HEK293 (cell line): ENCODE results near the gene PLEKHG3.

Source experiments
- GLIS2 ChIP-seq: fragments of 450-650 bp; formaldehyde crosslinking; IDR thresholded peaks from 2 replicates; pipeline ENCODE4 v1.5.1; 2016; ENCODE audit warnings: missing biosample characterization, missing genetic modification characterization
- REST ChIP-seq: fragments of 450-650 bp; formaldehyde crosslinking; IDR thresholded peaks from 2 replicates; pipeline ENCODE4 v1.5.1; 2016; ENCODE audit warnings: missing biosample characterization, missing genetic modification characterization
- SP2 ChIP-seq: fragments of 450-650 bp; formaldehyde crosslinking; IDR thresholded peaks from 2 replicates; pipeline ENCODE4 v1.5.1; 2016; ENCODE audit warnings: missing biosample characterization, missing genetic modification characterization
- ZBTB1 ChIP-seq: fragments of 450-650 bp; formaldehyde crosslinking; IDR thresholded peaks from 2 replicates; pipeline ENCODE4 v1.5.1; 2016; ENCODE audit warnings: missing biosample characterization, missing genetic modification characterization
- ZNF239 ChIP-seq: fragments of 450-650 bp; formaldehyde crosslinking; IDR thresholded peaks from 2 replicates; pipeline ENCODE4 v1.5.1; 2016; ENCODE audit warnings: missing biosample characterization, missing genetic modification characterization
- ZNF350 ChIP-seq: fragments of 450-650 bp; formaldehyde crosslinking; IDR thresholded peaks from 2 replicates; pipeline ENCODE4 v1.5.0; 2017; ENCODE audit warnings: missing biosample characterization, mild to moderate bottlenecking, missing genetic modification characterization
- ZNF391 ChIP-seq: fragments of 450-650 bp; formaldehyde crosslinking; IDR thresholded peaks from 2 replicates; pipeline ENCODE4 v1.5.1; 2016; ENCODE audit warnings: low read depth, missing biosample characterization, missing genetic modification characterization, borderline replicate concordance
- ZNF560 ChIP-seq: fragments of 450-650 bp; formaldehyde crosslinking; IDR thresholded peaks from 2 replicates; pipeline ENCODE4 v1.5.1; 2017; ENCODE audit warnings: missing biosample characterization, missing genetic modification characterization, borderline replicate concordance
- ZNF747 ChIP-seq: fragments of 450-650 bp; formaldehyde crosslinking; IDR thresholded peaks from 2 replicates; pipeline ENCODE4 v1.5.1; 2016; ENCODE audit warnings: missing biosample characterization, missing genetic modification characterization
- TF ChIP-seq, protein P1 (sequence below): fragments of 450-650 bp; formaldehyde crosslinking; IDR thresholded peaks from 2 replicates; pipeline ENCODE4 v1.5.1; 2016; ENCODE audit warnings: missing biosample characterization, missing genetic modification characterization
- TF ChIP-seq, protein P2 (sequence below): fragments of 450-650 bp; formaldehyde crosslinking; IDR thresholded peaks from 2 replicates; pipeline ENCODE4 v1.5.1; 2016; ENCODE audit warnings: missing biosample characterization, missing genetic modification characterization, low read depth

DNA sequence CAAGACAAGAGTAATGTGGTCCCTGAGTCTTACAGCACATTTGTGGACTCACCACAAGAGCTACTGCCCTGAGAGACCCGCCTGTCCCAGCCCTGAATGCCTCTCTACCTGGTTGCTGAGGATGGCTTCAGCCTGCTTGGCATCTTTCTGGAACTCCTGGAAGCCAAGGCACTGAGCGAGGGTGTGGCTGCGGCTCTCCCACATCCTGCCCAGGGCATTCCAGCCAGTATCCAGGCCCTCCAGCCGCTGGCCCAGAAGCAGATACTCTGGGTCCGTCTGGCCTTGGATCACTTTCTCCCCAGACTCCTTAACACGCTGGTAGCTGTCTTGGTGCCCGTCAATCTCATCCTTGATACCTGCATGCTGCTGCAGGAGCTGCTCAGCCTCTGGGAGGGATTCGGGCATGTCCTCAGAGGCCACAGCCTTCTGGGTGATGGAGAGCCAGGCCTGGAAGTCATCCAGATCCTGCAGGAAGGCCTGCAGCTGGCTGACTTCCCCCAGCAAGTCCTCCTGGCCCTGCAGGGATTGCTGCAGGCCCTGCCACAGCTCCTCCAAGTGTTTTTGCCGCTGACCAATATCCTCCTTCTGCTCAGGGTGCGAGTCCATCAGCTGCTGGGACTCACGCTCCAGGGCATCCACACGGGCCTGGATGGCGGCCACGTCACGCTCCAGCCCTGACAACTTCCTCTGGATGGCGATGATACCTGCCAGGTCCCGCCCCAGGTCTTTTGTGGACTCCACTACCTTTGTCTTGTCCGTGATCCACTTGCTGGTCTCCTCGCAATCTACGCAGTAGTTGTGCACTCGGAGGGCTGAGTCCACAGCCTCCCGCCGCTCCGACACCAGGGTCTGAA is 82.3 kb downstream of the PLEKHG3 start:
- TF ChIP-seq, protein P1, sequence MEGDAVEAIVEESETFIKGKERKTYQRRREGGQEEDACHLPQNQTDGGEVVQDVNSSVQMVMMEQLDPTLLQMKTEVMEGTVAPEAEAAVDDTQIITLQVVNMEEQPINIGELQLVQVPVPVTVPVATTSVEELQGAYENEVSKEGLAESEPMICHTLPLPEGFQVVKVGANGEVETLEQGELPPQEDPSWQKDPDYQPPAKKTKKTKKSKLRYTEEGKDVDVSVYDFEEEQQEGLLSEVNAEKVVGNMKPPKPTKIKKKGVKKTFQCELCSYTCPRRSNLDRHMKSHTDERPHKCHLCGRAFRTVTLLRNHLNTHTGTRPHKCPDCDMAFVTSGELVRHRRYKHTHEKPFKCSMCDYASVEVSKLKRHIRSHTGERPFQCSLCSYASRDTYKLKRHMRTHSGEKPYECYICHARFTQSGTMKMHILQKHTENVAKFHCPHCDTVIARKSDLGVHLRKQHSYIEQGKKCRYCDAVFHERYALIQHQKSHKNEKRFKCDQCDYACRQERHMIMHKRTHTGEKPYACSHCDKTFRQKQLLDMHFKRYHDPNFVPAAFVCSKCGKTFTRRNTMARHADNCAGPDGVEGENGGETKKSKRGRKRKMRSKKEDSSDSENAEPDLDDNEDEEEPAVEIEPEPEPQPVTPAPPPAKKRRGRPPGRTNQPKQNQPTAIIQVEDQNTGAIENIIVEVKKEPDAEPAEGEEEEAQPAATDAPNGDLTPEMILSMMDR (tag by site-specific recombination) = no peak
- TF ChIP-seq REST (tag by site-specific recombination) (no peak), GLIS2 (tag by site-specific recombination) (no peak), ZNF350 (tag by site-specific recombination) (no peak), ZNF391 (tag by site-specific recombination) (no peak), ZNF560 (tag by site-specific recombination) (no peak), SP2 (tag by site-specific recombination) (no peak), ZNF747 (tag by site-specific recombination) (no peak), ZBTB1 (tag by site-specific recombination) (no peak), ZNF239 (tag by site-specific recombination) (no peak)
- TF ChIP-seq, protein P2, sequence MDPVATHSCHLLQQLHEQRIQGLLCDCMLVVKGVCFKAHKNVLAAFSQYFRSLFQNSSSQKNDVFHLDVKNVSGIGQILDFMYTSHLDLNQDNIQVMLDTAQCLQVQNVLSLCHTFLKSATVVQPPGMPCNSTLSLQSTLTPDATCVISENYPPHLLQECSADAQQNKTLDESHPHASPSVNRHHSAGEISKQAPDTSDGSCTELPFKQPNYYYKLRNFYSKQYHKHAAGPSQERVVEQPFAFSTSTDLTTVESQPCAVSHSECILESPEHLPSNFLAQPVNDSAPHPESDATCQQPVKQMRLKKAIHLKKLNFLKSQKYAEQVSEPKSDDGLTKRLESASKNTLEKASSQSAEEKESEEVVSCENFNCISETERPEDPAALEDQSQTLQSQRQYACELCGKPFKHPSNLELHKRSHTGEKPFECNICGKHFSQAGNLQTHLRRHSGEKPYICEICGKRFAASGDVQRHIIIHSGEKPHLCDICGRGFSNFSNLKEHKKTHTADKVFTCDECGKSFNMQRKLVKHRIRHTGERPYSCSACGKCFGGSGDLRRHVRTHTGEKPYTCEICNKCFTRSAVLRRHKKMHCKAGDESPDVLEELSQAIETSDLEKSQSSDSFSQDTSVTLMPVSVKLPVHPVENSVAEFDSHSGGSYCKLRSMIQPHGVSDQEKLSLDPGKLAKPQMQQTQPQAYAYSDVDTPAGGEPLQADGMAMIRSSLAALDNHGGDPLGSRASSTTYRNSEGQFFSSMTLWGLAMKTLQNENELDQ (tag by site-specific recombination) = no peak
